ENCODE results near the gene CTNNA3. TPM values are rescaled to one million over a fixed set of nuclear protein-coding genes. Genes with fewer than 3 reads are reported as not detected.

Gene CTNNA3
- total RNA-seq, 1 donor from 2014 or later, result not detected

DNA sequence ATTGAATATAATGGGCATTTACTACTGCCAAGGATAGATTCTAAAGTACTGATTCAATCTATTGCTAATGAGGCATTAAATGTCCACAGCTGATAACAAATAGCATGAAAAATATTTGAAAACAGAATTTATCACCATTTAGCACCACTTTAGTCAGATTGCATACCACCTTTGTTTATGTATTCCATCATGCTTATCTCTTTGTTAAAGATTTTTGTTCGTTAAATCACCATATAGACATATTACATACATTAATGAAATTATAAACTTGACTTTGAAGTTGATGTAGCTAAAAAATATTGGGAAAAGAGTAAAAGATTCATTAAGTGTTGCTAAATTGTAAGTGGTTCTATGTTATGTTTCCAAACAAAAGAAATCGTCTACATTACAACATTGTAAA lies 1022.9 kb downstream of the CTNNA3 start:
- ChIA-PET CTCF (no interaction called here), POLR2A (no interaction called here)
- no peaks in the 10 kb centered on the region for H3K27me3 Mint-ChIP-seq
- ATAC-seq (ENCODE audit: low read depth) (no peak), DNase-seq (no peak)
- H3K27ac Mint-ChIP-seq, result no peak overlapping the region
- intact Hi-C loops (cut with micrococcal nuclease), result no loop called here
- peaks cover 2% of the 10 kb centered on the region for H3K9me3 Mint-ChIP-seq
- H3K4me3 Mint-ChIP-seq, result no peak overlapping the region
- no peaks in the 10 kb centered on the region for H3K4me1 Mint-ChIP-seq
- TF ChIP-seq CTCF (IDR thresholded peaks at IDR 0.05), result no peak
- H3K36me3 Mint-ChIP-seq (ENCODE audit: low read depth), result no peaks in the 10 kb centered on the region

GRCh38 chr10:66671562-66671961 lies 1024.4 kb downstream of the CTNNA3 start:
- ATAC-seq (ENCODE audit: low read depth) (no peak), DNase-seq (no peak)
- Mint-ChIP-seq H3K9me3 (no peaks in the 10 kb centered on the region), H3K27me3 (no peaks in the 10 kb centered on the region), H3K4me3 (no peak overlapping the region), H3K36me3 (ENCODE audit: low read depth) (no peaks in the 10 kb centered on the region), H3K4me1 (no peaks in the 10 kb centered on the region), H3K27ac (no peak overlapping the region)
- ChIA-PET CTCF (no interaction called here), POLR2A (no interaction called here)
- TF ChIP-seq CTCF (IDR thresholded peaks at IDR 0.05), result no peak
- intact Hi-C loops (cut with micrococcal nuclease), result no loop called here

- H3K4me3 Mint-ChIP-seq, result no peak overlapping the region
- ChIA-PET CTCF (no interaction called here), POLR2A (no interaction called here)
- ATAC-seq (ENCODE audit: low read depth) (no peak), DNase-seq (no peak)
- no peak overlapping the region for H3K27ac Mint-ChIP-seq
- intact Hi-C loops (cut with micrococcal nuclease), result no loop called here
- H3K27me3 Mint-ChIP-seq, result no peaks in the 10 kb centered on the region
- no peaks in the 10 kb centered on the region for H3K9me3 Mint-ChIP-seq
- H3K4me1 Mint-ChIP-seq, result no peaks in the 10 kb centered on the region
- no peaks in the 10 kb centered on the region for H3K36me3 Mint-ChIP-seq (ENCODE audit: low read depth)
- no peak for TF ChIP-seq CTCF (IDR thresholded peaks at IDR 0.05)
Measured at GRCh38 chr10:66671064-66671463, 1024.9 kb downstream of the CTNNA3 start.

DNA sequence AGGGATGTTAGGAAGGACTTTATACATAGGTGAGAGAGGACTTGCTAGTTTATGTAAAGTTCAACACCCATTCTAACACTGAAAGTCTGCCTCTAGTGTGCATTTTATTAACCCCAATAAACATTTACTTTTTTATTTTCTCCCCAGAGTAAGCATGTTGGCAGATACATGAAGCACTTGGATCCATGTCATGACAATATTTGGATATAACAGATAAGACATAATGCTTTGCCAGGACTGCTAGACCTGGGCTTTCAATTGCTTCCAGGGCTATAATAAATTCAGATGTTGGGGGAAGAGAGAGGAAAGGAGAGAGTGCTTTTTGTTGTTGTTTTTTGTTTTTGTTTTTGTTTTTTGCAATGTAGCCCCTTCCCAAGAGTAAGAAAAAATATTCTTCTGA lies 1039.5 kb downstream of the CTNNA3 start:
- H3K4me3 Mint-ChIP-seq, result no peak overlapping the region
- CTCF ChIA-PET, result interaction anchor here (0.5 kb wide), 1 partner anchor 109 kb away, joined by 4 read pairs; no protein-coding TSS in a partner anchor
- POLR2A ChIA-PET, result no interaction called here
- intact Hi-C loops (cut with micrococcal nuclease), result no loop called here
- no peaks in the 10 kb centered on the region for H3K36me3 Mint-ChIP-seq (ENCODE audit: low read depth)
- no peak for ATAC-seq (ENCODE audit: low read depth)
- no peak for DNase-seq
- no peak overlapping the region for H3K27ac Mint-ChIP-seq
- H3K9me3 Mint-ChIP-seq, result peaks cover 11% of the 10 kb centered on the region
- H3K27me3 Mint-ChIP-seq, result no peaks in the 10 kb centered on the region
- no peaks in the 10 kb centered on the region for H3K4me1 Mint-ChIP-seq
- TF ChIP-seq CTCF (IDR thresholded peaks at IDR 0.05), result no peak

GRCh38 chr10:66654861-66655260 lies 1041.1 kb downstream of the CTNNA3 start:
- POLR2A ChIA-PET, result no interaction called here
- intact Hi-C loops (cut with micrococcal nuclease), result no loop called here
- H3K27ac Mint-ChIP-seq, result no peak overlapping the region
- H3K4me1 Mint-ChIP-seq, result no peaks in the 10 kb centered on the region
- H3K4me3 Mint-ChIP-seq, result no peak overlapping the region
- no peak for TF ChIP-seq CTCF (IDR thresholded peaks at IDR 0.05)
- H3K9me3 Mint-ChIP-seq, result peaks cover 10% of the 10 kb centered on the region
- H3K27me3 Mint-ChIP-seq, result no peaks in the 10 kb centered on the region
- ATAC-seq (ENCODE audit: low read depth) (no peak), DNase-seq (no peak)
- CTCF ChIA-PET, result no interaction called here
- H3K36me3 Mint-ChIP-seq (ENCODE audit: low read depth), result no peaks in the 10 kb centered on the region

Measured in activated B cell treated with CpG ODN at 0.5 μM for 24 hours (primary cell).